GM12864 (cell line): Measurements from ENCODE around the gene RNU5D-1.

ENCODE experiments used
- DNase-seq: peaks from one replicate; pipeline ENCODE4 v3.0.0-alpha.2; 2011; ENCODE audit warnings: low read depth
- H3K4me3 ChIP-seq: 2 replicates; pipeline ENCODE4 v1.5.1; 2011; ENCODE audit warnings: mild to moderate bottlenecking, low read depth, low read length, control low read depth
- TF ChIP-seq, protein P1 (sequence below): IDR thresholded peaks from 2 replicates; pipeline ENCODE4 v1.5.1; 2011; ENCODE audit warnings: low read depth, mild to moderate bottlenecking, moderate library complexity, low read length, control low read depth, inconsistent platforms; ENCODE audit errors: missing control alignments

The RNU5D-1 gene

DNA sequence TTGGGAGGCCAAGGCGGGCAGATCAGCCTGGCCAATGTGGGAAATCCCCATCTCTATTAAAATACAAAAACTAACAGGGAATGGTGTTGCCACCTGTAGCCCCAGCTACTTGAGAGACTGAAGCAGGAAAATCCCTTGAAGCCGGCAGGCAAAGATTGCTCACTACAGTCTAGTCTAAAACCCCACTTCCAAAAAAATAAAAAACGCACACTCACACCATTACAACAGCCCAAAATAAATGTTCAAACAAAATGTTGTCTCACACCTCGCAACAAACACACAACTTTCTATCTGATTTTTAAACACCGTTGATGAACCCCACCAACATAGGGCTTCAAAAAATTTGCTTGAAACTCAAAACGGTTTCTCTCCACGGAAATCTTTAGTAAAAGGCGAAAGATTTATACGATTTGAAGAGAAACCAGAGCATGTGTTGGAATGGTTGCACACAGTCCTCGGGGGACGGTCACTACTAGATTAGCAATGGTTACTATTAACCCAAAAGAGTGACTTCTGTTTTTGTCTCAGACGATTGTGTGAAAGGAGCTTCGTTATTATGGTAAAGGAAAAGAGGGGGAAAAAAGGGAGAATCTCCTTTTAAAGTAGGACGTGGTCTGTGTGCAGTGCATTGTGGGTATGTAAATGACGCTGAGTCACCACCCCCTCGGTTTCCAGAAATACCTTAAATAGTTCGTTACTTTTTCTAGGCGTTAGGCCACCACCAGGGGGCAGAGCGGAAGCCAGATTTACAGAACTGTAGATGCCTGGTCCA lies at the start of gene RNU5D-1:
TSS of gene RNU5D-1 (minus strand) at position 430 of the 772 bp plus-strand sequence.
- DNase-seq = peak; percentile 94
- TF ChIP-seq, protein P1, sequence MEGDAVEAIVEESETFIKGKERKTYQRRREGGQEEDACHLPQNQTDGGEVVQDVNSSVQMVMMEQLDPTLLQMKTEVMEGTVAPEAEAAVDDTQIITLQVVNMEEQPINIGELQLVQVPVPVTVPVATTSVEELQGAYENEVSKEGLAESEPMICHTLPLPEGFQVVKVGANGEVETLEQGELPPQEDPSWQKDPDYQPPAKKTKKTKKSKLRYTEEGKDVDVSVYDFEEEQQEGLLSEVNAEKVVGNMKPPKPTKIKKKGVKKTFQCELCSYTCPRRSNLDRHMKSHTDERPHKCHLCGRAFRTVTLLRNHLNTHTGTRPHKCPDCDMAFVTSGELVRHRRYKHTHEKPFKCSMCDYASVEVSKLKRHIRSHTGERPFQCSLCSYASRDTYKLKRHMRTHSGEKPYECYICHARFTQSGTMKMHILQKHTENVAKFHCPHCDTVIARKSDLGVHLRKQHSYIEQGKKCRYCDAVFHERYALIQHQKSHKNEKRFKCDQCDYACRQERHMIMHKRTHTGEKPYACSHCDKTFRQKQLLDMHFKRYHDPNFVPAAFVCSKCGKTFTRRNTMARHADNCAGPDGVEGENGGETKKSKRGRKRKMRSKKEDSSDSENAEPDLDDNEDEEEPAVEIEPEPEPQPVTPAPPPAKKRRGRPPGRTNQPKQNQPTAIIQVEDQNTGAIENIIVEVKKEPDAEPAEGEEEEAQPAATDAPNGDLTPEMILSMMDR = peak; percentile 82
- no peak within 1 kb of the TSS; the same call in 1 of the 2 replicates for H3K4me3 ChIP-seq

DNA sequence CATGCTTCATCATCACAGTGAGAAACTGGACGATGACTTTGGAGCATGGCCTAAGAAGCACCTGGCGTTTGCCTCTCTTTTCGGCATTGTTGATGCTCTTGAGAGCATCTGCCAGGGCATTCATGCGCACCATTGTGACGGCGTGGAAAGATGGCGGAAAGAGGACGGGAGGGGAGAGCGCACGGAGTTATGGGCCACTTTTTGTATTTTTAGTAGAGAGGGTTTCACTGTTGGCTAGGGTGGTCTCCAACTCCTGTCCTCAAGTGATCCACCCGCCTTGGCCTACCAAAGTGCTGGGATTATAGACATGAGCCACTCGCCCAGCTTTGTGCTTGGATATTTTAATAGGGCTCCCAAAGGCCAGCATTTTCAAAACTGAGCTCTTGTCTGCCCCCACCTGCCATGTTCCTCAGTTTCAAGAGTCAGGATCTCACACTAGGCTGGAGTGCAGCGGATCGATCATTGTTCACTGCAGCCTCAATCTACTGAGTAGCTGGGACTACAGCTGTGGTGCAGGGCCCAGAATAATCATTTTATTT lies 49.7 kb upstream of the RNU5D-1 start:
- DNase-seq = no peak
- TF ChIP-seq, protein P1 = no peak

DNA sequence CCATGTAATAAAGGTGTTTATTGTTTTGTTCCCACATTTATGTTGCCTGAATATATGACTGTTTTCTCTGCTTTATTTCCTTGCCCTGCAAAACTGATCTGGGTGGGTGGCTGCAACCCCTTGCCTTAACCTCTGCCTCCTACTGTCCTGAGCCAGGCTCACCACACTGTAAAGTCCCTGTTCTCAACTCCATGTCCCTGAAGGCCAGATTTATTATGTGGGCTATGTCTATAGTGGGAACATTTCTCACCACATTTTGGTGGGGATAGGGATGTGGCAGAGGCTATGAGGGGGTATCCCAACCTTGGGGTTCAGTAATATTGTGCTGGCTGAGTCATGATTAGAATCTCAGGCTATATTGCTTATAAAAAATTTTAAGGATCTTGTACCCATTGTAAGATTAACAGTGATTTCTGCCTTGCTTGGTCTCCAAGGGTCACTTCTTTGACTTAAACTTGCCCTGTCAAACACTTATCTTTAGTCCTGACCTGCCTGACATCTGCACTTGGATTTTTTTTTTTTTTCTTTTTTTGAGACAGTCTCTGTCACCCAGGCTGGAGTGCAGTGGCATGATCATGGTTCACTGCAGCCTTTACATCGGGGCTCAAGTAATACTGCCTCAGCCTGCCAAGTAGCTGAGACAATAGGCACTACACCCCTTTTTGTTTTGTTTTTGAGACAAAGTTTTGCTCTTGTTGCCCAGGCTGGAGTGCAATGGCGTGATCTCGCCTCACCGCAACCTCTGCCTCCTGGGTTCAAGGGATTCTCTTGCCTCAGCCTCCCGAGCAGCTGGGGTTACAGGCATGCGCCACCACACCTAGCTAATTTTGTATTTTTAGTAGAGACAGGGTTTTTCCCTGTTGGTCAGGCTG lies 48.0 kb upstream of the RNU5D-1 start:
- no peak overlapping the region for H3K4me3 ChIP-seq
- TF ChIP-seq, protein P1 = no peak
- no peak for DNase-seq

More for the DNA sequence above, 49.7 kb upstream of the RNU5D-1 start:
- H3K4me3 ChIP-seq = no peak overlapping the region

DNA sequence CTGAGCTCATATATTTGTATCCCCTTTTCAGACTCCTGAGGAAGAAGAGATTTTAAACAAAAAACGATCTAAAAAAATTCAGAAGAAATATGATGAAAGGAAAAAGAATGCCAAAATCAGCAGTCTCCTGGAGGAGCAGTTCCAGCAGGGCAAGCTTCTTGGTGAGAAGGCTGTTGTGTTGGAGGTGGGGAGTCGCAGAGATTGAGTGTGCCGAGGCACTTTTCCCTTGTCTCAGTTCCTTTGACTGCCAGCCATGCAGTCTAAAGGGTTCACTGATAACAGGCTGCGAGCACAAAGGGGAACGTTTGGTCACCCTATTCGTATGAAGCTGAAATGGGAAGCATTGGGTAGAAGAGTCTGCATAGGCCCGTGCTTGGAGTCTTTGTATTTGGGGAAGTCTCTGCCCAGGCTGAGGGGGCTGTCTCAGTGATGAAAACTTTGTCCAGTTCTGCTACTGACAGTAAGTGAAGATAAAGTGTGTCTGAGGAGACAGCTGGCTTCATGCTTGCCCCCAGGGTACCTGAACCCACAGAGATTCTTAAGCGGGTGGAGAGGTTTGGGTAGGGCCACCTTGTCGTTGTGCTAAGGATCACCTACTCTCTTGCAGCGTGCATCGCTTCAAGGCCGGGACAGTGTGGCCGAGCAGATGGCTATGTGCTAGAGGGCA lies 47.1 kb upstream of the RNU5D-1 start:
- TF ChIP-seq, protein P1 = no peak
- peak overlapping the region; percentile 77 for H3K4me3 ChIP-seq
- DNase-seq = no peak

DNA sequence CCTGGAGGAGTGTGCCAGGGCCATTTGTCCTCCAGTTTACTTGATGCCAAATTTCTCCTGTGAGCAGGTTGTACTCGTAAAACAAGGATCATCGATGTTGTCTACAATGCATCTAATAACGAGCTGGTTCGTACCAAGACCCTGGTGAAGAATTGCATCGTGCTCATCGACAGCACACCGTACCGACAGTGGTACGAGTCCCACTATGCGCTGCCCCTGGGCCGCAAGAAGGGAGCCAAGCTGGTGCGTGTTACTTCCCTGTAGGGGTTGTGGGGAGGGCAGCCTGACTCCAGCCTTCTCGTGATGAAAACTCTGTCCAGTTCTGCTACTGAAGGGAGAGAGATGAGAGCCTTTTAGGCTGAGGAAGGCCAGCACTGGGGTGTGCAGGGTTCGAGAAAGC lies 46.6 kb upstream of the RNU5D-1 start:
- peak overlapping the region; percentile 77 for H3K4me3 ChIP-seq
- DNase-seq = no peak
- TF ChIP-seq, protein P1 = no peak

DNA sequence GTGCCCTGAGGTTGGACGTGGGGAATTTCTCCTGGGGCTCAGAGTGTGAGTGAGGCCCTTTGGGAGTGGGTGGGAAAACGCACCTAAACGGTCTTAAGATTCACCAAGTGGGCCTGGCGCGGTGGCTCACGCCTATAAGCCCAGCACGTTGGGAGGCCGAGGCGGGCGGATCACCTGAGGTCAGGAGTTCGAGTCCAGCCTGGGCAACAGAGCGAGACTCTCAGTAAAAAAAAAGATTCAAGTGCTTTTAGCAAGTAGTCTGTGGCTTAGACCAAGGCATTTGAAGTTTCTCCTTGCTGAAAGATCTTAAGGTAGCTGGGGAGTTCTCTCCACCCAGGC lies 45.7 kb upstream of the RNU5D-1 start:
- TF ChIP-seq, protein P1 = no peak
- peak overlapping the region; percentile 77 for H3K4me3 ChIP-seq
- DNase-seq = no peak
